ENCODE results near the gene SPOCK1.

- no peak for TF ChIP-seq ZNF232 (CRISPR knock-in tag; IDR thresholded peaks at IDR 0.05)
- TF ChIP-seq CREB1 (IDR thresholded peaks at IDR 0.05) = no peak
- no peak for TF ChIP-seq CREB1 (CRISPR knock-in tag; IDR thresholded peaks at IDR 0.05)
- TF ChIP-seq YY1 (IDR thresholded peaks at IDR 0.05; ENCODE audit: borderline replicate concordance in 1 of 3, control insufficient read depth in 1 of 3, extremely low read depth in 1 of 3, insufficient read depth in 3 of 3, insufficient read length in 1 of 3, insufficient replicate concordance in 2 of 3, low read depth in 1 of 3, low read length in 2 of 3) = no peak
- TF ChIP-seq TAF1 (IDR thresholded peaks at IDR 0.05; ENCODE audit: control insufficient read depth, extremely low read depth, insufficient read depth, low read length, severe bottlenecking) = no peak
Measured at GRCh38 chr5:137201876-137202275, 297.2 kb downstream of the SPOCK1 start.
